ENCODE results near the gene MTPN.

- TF ChIP-seq CTCF (IDR thresholded peaks at IDR 0.05), result no peak
- TF ChIP-seq POLR2A (IDR thresholded peaks at IDR 0.05), result no peak
Measured at GRCh38 chr7:135939261-135939812, 37.8 kb downstream of the MTPN start.
